ENCODE results near the gene CEPT1.
A peak's percentile ranks its signal among the peaks of the same experiment; 100 is the strongest.

The CEPT1 gene

GRCh38 chr1:111199329-111199728 is 59.3 kb downstream of the CEPT1 start:
- H3K36me3 ChIP-seq (ENCODE audit: control insufficient read depth, low read length): peaks cover 88% of the 10 kb centered on the region
- H3K9me2 ChIP-seq (replicated peaks; ENCODE audit: control insufficient read depth, low read length): no peaks in the 10 kb centered on the region
- H3K27me3 ChIP-seq (ENCODE audit: control insufficient read depth, low read length): no peaks in the 10 kb centered on the region
- peaks cover 5% of the 10 kb centered on the region for H3F3A ChIP-seq (ENCODE audit: control insufficient read depth, insufficient read depth)
- H4K20me1 ChIP-seq (ENCODE audit: control insufficient read depth, insufficient read depth, low read depth, low read length): no peaks in the 10 kb centered on the region
- H3K9me3 ChIP-seq (ENCODE audit: control insufficient read depth, insufficient read depth, low read length): no peaks in the 10 kb centered on the region
- H3K79me2 ChIP-seq (ENCODE audit: control insufficient read depth, low read length): peaks cover 43% of the 10 kb centered on the region
- H3K4me1 ChIP-seq (ENCODE audit: control insufficient read depth, low read length): peaks cover 61% of the 10 kb centered on the region
- no peak overlapping the region for H3K4me3 ChIP-seq (ENCODE audit: low read length)
- TF ChIP-seq EZH2phosphoT487 (IDR thresholded peaks at IDR 0.05; ENCODE audit: borderline replicate concordance, low read length): no peak
- TF ChIP-seq, protein P1, sequence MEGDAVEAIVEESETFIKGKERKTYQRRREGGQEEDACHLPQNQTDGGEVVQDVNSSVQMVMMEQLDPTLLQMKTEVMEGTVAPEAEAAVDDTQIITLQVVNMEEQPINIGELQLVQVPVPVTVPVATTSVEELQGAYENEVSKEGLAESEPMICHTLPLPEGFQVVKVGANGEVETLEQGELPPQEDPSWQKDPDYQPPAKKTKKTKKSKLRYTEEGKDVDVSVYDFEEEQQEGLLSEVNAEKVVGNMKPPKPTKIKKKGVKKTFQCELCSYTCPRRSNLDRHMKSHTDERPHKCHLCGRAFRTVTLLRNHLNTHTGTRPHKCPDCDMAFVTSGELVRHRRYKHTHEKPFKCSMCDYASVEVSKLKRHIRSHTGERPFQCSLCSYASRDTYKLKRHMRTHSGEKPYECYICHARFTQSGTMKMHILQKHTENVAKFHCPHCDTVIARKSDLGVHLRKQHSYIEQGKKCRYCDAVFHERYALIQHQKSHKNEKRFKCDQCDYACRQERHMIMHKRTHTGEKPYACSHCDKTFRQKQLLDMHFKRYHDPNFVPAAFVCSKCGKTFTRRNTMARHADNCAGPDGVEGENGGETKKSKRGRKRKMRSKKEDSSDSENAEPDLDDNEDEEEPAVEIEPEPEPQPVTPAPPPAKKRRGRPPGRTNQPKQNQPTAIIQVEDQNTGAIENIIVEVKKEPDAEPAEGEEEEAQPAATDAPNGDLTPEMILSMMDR (IDR thresholded peaks at IDR 0.05; ENCODE audit: low read depth, low read length, poor library complexity, severe bottlenecking): no peak
- H3K4me2 ChIP-seq (ENCODE audit: low read length): no peak overlapping the region
- no peak overlapping the region for H3K27ac ChIP-seq (ENCODE audit: low read depth, low read length)

- H3K36me3 ChIP-seq (ENCODE audit: control insufficient read depth, low read length): peaks cover 80% of the 10 kb centered on the region
- H3K9me3 ChIP-seq (ENCODE audit: control insufficient read depth, insufficient read depth, low read length): no peaks in the 10 kb centered on the region
- H3K27me3 ChIP-seq (ENCODE audit: control insufficient read depth, low read length): no peaks in the 10 kb centered on the region
- peak within 1 kb of the TSS; percentile 15; the same call in 1 of the 2 replicates for H3K27ac ChIP-seq (ENCODE audit: low read depth, low read length)
- H3K4me2 ChIP-seq (ENCODE audit: low read length): peak within 1 kb of the TSS; percentile 97
- peaks cover 69% of the 10 kb centered on the region for H3K4me1 ChIP-seq (ENCODE audit: control insufficient read depth, low read length)
- no peaks in the 10 kb centered on the region for H3K9me2 ChIP-seq (replicated peaks; ENCODE audit: control insufficient read depth, low read length)
- TF ChIP-seq, protein P1 (IDR thresholded peaks at IDR 0.05; ENCODE audit: low read depth, low read length, poor library complexity, severe bottlenecking): no peak
- TF ChIP-seq EZH2phosphoT487 (IDR thresholded peaks at IDR 0.05; ENCODE audit: borderline replicate concordance, low read length): no peak
- peaks cover 11% of the 10 kb centered on the region for H3F3A ChIP-seq (ENCODE audit: control insufficient read depth, insufficient read depth)
- H4K20me1 ChIP-seq (ENCODE audit: control insufficient read depth, insufficient read depth, low read depth, low read length): no peaks in the 10 kb centered on the region
- H3K79me2 ChIP-seq (ENCODE audit: control insufficient read depth, low read length): peaks cover 43% of the 10 kb centered on the region
- no peak within 1 kb of the TSS for H3K4me3 ChIP-seq (ENCODE audit: low read length)
Observed at GRCh38 chr1:111199881-111200801, 60.1 kb downstream of the CEPT1 start, which contains the start of gene DENND2D. DENND2D (minus strand) TSS chr1:111200646; CDS start chr1:111200459, 187 bp downstream.

GRCh38 chr1:111200802-111201161 is 60.8 kb downstream of the CEPT1 start:
- H4K20me1 ChIP-seq (ENCODE audit: control insufficient read depth, insufficient read depth, low read depth, low read length): no peaks in the 10 kb centered on the region
- H3K4me3 ChIP-seq (ENCODE audit: low read length): no peak overlapping the region
- no peak overlapping the region; the same call in 1 of the 2 replicates for H3K27ac ChIP-seq (ENCODE audit: low read depth, low read length)
- no peaks in the 10 kb centered on the region for H3K9me2 ChIP-seq (replicated peaks; ENCODE audit: control insufficient read depth, low read length)
- H3K27me3 ChIP-seq (ENCODE audit: control insufficient read depth, low read length): no peaks in the 10 kb centered on the region
- peaks cover 17% of the 10 kb centered on the region for H3F3A ChIP-seq (ENCODE audit: control insufficient read depth, insufficient read depth)
- no peak for TF ChIP-seq EZH2phosphoT487 (IDR thresholded peaks at IDR 0.05; ENCODE audit: borderline replicate concordance, low read length)
- TF ChIP-seq, protein P1 (IDR thresholded peaks at IDR 0.05; ENCODE audit: low read depth, low read length, poor library complexity, severe bottlenecking): no peak
- peaks cover 75% of the 10 kb centered on the region for H3K4me1 ChIP-seq (ENCODE audit: control insufficient read depth, low read length)
- H3K36me3 ChIP-seq (ENCODE audit: control insufficient read depth, low read length): peaks cover 73% of the 10 kb centered on the region
- no peaks in the 10 kb centered on the region for H3K9me3 ChIP-seq (ENCODE audit: control insufficient read depth, insufficient read depth, low read length)
- no peak overlapping the region for H3K4me2 ChIP-seq (ENCODE audit: low read length)
- H3K79me2 ChIP-seq (ENCODE audit: control insufficient read depth, low read length): peaks cover 43% of the 10 kb centered on the region
